ENCODE data around the gene KCNE3.

The KCNE3 gene

GRCh38 chr11:74471037-74471436, 3.7 kb upstream of the KCNE3 start:
- DNase-seq = no peak

- no peak for DNase-seq
These were observed 3.2 kb upstream of the KCNE3 start for GRCh38 chr11:74470526-74470925.

GRCh38 chr11:74468936-74469335, 1.6 kb upstream of the KCNE3 start:
- DNase-seq = no peak

- DNase-seq = no peak
These were observed 1.2 kb upstream of the KCNE3 start for GRCh38 chr11:74468521-74468920.

DNA sequence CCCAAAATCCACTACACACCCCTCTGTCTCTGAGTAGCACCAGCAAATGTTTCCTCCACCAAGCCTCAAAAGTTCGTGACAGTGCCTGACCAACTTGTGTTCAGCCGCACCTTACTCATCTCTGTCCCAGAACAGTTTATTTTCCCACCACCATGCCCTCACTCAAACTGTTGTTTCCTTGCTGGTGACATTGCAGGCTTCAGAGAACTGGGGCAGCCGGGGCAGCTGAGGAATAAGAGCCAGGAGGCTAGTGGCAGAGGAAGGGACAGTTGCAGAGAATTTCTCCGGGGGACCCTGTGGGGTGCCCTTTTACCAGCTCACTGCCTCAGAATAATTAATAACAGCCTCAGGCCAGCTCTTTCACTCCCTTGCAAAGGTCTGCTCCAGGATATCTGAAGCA, 709 bp upstream of the KCNE3 start:
- DNase-seq = no peak

DNA sequence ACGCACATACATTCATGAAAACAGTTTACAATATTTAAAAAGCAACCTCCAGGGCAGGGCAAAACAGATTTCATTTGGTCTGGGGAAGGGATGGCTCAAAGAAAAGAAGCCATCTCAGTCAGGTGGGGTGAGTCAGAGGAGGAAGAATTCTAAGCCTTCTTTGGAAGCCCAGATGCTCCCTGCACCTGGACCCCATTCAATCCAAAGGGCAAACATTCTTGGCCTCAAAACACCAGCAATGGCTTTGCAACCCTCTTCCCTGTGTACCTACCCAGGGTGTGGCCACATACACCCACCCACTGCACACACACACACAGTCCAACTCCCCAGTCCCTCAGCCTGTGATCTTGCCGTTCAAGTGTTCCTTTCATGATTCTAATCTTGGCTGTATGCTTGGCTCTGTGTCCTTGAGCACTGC, 2.0 kb downstream of the KCNE3 start:
- no peak for DNase-seq

DNA sequence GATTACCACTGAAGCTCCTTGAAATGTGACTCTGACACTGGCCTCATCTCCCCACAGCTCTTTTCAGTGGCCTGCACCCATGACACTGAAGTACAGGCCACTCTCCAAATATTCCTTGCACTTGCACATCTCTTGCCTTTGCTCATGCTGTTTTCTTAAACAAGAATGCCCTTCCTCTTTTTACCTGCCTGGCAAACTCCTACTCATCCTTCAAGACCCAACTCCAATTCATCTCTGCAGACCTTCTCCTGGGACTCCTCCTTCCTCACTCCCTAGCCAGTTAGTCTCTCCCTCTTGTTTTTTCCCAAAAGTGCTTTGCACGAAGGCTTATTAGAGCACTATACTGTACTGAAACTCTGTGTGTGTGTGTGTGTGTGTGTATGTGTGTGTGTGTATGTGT, 2.6 kb downstream of the KCNE3 start:
- no peak for DNase-seq

DNA sequence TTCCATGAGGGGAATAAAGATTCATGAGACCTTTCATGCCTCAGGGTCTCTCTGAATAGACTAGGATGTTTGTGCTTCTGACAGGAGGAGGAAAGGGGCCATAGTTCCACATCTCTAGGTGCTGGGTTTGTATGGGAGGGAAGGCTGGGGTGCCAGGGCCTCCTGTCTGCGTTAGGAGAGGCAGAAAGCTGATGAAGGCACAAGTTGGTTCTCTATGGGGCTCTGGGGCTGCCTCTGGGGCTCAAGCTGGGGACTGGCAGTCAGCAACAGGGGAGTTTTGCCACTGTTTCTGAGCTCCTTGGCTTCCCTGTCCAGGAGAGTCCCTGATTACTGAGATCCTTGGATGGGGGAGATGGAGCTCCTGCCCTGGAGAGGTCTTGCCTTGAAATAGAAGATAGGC, 4.1 kb downstream of the KCNE3 start:
- no peak for DNase-seq

- no peak for DNase-seq
These were observed 4.7 kb downstream of the KCNE3 start for GRCh38 chr11:74462631-74463030.

DNA sequence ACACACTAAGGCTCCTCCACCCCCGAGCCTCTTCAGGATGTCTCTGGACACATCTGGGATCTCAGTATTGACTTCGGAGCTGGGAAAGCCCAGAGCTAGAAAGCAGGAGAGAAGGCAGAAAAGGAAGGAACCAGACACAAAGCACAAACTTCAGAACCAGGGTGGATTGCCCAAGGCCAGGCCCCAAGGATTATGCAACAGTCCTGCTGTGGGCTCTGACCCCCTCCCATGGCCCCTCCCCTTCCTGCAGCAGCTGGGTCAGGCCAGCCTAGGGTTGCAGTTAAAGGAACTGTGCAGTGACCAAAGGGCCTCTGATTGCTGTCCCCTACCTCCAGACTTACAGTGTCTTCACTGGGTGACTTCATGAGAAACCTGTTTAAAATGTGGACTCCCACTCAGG, 5.3 kb downstream of the KCNE3 start:
- no peak for DNase-seq

GRCh38 chr11:74460481-74461154, 6.7 kb downstream of the KCNE3 start:
- no peak for DNase-seq

GRCh38 chr11:74460065-74460464, 7.3 kb downstream of the KCNE3 start:
- DNase-seq = no peak

GRCh38 chr11:74459584-74459983, 7.8 kb downstream of the KCNE3 start:
- no peak for DNase-seq

DNA sequence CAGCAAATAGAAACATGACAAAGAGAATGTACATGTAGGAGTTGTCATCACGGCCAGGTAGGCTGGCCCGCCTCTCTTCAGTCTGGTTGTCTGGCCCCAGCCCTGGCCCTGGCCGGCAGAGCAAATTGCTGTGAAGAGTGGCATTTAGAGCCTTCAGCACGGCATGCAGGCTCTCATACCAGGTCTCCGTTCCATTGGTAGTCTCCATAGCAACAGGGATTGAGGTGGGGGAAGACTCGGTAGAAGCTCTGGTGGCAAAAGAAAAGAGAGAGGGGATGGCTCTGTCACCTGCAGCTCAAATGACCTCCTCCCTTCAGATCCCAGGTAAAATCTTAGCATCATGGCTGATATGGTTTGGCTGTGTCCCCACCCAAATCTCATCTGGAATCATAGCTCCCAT, 10.0 kb downstream of the KCNE3 start:
- DNase-seq = no peak

- peak; percentile 28 for DNase-seq
These were observed 13.9 kb downstream of the KCNE3 start for GRCh38 chr11:74453373-74453975.

- DNase-seq = no peak
These were observed 15.0 kb downstream of the KCNE3 start for GRCh38 chr11:74452366-74452765.

- DNase-seq = no peak
These were observed 17.0 kb downstream of the KCNE3 start for GRCh38 chr11:74450318-74450717.

DNA sequence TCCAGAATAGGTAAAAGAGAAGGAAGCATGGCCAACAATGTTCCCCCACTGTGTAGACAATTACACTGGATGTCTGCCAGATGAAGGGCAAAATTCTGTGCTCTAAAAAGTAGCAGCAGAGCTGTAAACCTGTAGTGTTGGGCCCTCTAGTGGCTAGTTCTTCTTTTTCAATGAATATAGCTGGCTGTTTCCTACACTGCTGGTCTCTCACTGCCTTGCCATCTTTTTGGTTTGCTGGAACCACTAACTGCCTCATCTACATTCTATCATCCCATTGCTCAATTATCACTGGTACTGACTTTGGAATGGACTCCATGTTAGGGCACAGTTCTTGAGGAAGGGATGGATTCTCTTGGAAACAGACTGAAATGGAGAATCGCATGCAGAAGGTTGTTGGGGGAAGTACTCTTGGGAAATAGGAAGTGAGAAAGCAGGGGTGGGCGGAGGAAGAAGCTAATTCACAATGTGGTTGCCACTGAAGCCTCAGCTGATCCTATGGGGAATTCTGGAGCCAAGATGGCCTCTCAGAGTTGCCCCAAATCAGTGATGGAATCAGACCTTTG, 17.9 kb downstream of the KCNE3 start:
- DNase-seq = peak; percentile 56

DNA sequence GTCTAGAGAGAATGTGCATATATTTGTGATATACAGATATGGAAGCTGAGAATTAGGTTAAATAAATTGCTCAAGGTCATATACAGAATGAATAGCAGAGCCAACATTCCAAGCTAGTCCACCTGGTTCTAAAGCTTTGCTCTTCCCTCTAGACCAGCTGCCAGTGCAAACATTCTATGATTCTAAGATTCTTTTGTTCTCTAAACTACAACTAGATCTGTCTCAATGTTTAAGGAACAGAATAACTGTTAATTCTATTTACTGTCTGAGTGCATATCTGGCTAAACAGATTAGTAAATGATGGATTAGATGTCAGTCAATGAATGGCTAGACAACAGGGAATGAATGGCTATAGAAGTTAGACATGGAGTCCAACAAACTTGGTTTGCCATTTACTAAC, 19.6 kb downstream of the KCNE3 start:
- DNase-seq = no peak

GRCh38 chr11:74446532-74446938, 20.8 kb downstream of the KCNE3 start:
- DNase-seq = no peak

DNA sequence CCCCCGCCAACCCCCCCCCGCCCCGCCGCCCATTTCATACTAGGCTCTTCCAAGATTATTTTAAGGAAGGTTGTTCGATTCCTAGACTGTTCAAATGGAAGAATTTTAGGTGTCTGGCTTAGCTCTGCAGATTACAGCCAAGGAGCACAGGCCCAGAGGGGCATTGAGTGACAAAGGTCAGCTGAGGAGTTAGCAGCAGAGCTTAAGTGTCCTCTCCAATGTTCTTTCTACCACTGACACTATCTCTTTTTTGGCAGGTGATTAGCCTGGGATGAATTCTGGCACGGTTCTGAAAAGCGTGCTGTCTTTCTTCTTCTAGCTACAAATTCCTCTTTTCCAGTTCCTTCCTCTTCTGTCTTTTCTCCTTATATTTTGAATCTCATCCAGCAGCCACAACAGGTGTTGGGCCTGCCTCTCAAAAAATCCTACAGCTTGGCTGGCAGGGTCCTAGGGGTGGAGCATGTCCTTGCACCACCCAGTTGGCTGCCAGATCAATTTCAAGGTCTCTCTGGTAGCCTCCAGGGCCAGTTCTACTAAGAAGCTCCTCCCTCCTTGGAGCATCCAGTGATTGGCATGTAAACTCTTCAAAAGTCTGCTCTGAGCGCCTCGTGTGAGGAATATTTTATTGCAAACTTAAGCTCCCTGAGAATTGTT, 23.0 kb downstream of the KCNE3 start:
- no peak for DNase-seq

DNA sequence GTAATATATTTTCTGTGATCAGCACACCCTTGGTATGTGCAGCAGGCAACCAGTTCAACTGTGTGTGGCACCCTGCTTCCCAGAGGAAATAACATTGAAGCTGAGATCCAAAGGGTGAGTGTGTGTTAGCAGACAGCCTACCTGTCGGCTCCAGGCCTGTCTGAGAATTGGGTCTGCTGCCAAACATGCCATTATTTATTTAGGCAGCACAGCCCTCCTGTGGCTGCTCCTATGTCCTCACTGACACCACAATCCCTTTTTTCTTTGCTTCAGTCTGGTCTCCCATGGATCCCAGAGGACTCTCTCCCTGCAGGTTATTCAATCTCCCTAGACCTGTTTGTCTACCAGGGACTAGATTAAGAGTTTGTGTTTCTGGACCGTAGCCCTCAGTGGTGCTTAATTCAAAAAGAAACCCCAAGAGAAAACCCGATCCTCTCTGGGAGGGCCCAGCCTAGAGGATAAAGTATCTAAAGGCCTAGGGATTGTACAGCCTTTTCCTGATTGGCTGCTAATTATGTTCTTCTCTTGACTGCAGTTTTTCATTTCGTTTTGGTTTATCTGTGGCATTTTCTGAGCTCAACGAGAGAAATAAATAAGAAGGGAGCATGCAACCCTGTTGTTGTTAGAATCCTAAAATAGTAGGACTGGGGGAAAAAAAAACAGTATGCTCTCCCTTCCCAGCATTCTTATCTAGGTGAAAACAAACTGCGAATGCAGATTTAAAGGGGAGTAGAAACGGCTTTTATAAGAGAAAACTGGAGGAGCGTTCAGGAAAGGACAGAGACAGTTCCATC, 24.1 kb downstream of the KCNE3 start:
- no peak for DNase-seq

- DNase-seq = no peak
These were observed 24.7 kb downstream of the KCNE3 start for GRCh38 chr11:74442636-74443035.
